ENCODE data around the gene HBZ.
A peak's percentile ranks its signal among the peaks of the same experiment; 100 is the strongest.
"Not testable (repeated sequence)": the region's sequence is repeated elsewhere in the genome, so short reads cannot be mapped to it uniquely, and the experiment has no call there.

Gene HBZ

DNA sequence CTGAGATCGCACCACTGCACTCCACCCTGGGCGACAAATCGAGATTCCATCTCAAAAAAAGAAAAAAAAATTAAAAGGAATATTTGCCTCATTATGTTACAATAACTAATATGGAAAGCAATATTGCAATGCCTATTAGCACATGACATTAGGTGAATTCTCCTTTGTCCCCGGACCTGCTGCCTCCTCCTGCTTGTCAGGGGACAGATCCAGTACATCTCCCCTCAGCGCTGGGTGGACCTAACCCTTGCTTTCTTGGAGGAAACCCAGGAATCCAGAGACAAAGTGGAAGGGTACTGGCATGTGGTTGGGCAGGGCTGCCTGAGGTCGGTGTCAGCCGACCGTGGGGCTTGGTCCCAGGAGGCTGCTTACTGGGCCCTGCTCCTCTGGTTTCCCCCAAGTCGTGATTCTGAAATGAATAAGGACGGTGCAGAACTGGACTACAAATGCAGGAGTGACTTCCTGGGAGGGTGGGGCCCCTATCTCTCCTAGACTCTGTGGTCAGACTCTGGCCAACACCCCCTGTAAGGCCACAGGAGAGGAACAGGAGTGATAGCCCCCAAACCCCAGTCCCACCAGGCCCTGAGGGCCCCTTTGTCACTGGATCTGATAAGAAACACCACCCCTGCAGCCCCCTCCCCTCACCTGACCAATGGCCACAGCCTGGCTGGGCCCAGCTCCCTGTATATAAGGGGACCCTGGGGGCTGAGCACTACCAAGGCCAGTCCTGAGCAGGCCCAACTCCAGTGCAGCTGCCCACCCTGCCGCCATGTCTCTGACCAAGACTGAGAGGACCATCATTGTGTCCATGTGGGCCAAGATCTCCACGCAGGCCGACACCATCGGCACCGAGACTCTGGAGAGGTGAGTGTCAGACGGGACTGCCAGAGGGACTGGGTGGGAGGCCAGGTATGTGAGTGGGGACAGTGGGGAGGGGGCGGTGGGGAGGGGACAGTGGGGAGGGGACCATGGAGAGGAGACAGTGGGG, at the start of gene HBZ:
TSS of gene HBZ (plus strand) at position 504 of the 988 bp plus-strand sequence. CDS start at position 770, 266 bp downstream.
- DNase-seq = no peak

DNA sequence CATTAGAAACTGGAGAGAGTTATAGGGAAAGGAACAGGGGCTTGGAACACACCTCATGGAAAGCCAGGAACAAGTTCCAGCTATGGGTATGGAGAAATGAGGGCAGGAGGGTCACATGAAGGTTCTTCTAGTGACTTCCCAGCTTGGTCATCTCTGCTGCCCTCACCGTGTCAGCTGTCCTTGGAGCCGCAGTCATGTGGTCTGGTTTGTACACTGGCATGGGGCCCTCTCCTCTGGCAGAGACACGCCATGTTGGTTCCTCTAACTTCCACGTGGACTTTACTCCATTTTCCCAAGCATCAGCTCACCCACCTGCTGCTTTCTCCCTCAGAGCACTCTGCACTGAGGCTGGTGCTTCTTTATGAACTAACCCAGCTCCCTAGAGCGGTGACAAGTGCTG, 48.1 kb upstream of the HBZ start:
- DNase-seq = no peak

DNA sequence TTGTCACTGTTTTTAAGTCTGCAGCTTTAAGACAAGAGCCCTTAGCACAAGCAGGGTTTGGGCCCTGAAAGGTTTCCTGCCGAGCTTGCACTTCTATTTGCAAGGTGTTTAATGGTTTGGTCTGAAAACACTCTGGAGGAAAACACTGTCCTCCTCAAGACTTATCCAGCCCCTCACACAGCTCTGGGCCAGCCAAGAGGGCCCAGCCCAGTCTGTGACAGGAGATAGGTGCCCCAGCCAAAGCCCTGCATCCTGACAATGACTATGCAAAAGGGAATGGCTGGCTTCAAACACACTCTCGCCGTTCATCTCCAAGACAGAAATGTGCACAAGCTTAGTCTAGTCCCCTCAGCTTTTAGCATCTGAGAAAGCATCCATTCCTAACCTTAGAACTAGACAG, 47.5 kb upstream of the HBZ start:
- DNase-seq = no peak

DNA sequence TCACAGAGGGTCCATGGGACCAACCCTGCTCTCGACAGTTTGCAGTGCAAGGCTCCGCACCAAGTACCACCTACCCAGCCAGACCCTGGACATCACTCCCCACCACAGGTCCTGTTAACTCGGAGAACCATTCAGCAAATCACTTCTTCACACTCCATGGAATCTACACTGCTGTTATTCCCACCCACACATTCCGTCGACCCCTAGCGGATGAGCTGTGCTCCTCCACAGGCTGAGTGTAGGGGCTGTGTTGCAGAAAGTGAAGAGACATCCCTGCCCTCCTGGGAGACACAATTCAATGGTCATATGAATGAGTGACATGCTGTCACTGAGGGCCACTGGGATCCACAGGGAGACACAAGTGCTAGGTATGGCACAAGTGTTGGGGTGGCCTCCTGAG, 46.9 kb upstream of the HBZ start:
- DNase-seq = no peak

DNA sequence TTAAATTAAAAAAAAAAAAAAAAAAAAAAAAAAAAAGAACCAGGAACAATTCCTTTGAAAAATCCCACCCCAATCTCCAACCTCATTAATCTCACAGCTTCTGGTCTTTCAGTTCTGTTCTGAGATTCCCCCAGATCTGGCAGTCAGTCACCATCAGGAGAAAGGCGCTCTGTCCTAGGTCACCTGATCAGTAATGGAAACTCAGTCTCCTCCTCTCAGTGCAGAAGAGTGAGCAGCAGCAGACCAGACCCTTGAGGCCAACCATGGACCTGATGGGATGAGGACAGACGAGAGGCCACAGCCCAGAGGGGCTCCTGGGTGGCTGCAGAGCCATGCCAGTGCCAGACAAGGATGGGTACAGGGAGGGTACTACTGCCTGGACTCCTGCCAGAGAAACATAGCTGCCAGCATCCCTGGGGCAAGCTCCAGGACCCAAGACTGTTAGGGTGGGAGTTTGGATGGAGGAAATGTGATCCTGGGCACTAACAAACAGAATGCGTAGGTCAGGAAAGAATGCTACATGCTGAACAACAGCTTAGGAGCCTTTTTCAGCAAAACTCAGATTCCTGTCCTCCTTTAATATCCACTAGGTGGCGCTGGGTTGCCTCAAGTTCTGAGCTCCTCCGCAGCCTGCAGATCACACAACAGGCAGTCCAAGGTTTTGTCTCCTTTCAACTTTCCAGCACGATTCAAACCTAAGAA, 45.7 kb upstream of the HBZ start:
- DNase-seq = peak; percentile 80

DNA sequence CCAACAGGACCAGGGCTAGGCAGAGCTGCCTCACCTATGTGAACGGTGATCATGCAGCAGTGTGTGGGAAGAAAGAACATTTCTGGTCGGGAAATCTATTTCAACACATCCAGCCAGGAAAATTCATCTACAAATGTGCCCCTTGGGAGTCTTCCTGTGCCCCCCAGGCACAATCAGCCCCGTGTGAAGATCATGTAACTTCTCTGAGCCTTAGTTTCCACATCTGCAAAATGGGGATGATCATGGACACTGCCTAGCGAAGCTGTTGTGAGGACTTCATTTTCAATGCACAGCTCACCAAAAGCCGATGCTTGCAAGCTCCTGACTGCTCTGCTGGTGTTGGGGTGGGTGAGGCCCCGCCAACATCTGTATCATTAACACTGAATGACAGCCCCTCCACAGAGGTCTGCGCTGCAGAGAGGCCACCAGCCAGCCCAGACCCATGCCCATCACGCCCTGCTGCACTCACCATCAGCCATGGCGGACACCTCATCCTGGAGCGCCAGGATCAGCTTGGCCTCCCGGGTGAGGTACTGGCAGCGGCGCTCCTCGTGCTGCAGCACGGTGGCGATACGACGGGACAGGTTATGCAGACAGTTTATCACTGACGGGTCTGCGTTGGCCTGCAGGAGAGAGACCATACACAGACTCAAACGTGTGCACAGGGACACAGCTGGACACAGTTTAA, 40.1 kb upstream of the HBZ start:
- no peak for DNase-seq

DNA sequence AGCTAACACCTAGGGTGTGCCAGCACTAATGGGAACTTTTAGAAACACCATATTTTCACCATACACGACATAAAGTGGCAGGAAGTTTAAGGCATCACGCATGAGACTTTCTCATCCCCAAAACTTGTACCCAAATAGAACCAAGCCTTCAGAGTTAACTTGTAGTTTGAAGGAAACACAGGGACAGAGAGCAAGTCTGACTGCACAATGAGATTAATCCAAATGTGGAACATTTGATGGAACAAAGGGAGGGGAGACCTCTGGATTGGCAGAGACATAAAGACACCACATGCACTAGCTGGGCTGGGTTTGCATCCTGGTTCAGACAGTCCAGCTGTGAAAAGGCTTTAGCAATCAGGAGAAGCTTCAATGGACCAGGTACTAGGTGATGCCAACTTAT, 38.1 kb upstream of the HBZ start:
- no peak for DNase-seq

DNA sequence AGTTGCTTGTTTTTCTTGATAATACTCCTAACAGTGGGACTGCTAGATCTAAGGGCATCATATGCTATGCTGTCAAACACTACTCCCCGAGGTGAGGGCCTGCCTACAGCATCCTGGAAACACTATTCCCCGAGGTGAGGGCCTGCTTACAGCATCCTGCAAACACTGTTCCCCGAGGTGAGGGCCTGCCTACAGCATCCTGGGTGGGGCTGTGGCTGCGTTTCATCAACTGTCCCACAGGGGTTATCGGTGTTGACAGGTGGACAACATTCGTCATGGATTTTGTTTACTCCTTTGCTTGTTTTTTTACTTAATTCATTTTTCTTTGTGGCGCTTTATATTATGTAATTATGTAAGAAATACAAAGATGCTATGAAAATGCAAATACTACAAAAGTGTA, 36.4 kb upstream of the HBZ start:
- no peak for DNase-seq

DNA sequence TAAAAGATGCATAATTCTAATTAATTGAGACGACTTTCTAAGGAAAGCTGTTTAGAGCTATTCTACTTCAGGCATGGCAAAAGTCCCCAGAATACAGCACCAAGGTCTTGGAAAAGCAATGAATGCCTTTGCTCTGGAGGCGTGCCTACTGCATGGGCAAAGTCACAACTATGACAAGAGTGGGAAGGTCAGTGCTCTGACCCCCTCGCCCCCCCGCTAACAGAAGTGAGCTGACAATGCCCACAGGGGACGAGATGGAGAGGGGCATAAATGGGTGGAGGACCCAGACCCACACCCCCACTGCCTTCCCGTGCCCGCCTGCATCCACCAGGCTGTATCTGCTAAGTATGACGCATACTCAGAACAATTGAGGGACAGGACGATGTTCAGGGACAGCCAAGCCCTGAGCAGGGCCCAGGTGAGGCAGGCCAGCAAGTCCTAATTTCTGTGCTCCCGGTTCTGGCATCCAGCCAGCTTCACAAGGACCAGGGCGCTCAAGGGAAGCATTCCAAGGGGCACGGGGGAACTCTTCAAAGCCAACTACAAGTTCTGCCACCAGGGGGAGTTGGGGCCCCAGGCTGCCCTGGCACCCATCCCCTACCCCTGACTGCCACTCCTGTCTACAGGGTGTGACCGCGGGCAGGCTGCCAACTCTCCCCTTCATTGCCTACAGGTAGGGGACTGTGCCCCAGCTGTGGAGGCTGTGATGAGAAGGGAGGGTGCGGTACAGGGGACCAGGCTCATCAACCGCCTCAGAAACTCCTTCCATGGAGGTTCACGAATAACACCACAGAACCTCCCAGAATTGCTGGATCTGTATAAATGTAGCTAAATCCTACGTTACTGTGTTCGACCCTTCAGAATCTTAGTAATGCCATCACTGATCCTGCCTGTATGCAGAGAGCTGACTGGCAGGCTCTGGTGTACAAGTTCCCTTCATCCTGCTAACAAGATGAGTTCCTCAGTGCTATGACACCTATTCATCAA, 34.8 kb upstream of the HBZ start:
- DNase-seq = peak; percentile 72

DNA sequence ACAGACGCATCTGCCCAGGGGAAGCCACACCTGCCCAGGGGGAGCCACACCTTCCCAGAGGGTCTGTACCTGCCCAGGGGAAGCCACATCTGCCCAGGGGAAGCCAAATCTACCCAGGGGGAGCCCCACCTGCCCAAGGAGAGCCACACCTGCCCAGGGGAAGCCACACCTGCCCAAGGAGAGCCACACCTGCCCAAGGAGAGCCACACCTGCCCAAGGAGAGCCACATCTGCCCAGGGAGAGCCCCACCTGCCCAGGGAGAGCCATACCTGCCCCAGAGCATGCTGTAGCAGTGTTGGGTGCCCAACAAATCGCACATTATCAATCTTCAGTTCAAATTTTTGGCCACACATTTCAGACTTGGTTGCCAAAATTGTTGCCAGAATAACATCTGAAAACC, 33.6 kb upstream of the HBZ start:
- DNase-seq = no peak

DNA sequence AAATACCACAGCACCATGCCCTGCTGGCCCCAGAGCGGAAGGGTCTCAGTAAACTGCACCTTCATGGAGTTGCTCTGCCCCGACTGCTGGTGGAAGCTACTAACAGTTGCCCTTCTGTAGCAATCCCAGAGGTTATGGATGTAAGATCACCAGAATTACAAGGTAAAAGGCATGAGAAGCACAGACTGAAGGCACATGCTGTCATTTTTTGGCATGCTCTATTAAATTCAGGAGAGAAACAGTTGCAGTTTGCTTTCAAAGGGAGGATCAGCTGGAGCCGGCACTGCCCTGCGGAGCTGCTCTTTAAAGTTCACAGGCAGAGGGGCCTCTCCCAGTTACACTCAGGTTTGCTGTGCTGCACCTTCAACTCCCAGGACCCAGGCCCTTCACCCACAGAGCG, 33.1 kb upstream of the HBZ start:
- no peak for DNase-seq

DNA sequence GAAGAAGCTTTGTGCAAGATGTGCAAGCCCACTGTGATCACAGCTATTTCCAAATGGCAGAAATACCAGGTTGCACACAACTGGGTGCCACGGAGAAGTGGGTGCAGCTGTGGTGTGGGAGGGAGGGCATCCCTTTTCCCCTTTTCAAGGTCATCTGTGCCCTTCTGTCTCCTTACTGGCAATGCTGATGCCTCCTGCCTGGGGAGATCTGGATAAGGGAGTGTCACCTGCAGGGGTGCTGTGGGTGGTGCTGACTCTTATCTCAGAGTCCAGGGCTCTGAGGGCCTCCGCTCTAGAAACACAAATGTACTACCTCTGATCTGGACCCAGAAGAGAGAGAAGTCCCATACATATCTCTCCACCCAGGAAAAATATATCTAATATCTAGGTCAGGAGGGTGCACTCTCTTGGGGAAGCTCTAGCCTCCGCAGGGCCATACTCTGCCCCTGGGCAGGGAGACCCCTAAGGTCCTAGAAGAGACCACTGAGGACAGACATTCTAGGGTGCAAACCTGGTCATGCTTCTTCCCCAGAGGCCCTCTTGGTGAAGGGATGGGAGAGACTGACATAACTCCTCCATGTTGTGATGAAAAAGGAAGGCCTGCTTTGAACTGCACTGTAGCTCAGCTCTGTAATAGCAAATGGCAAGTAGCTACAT, 32.5 kb upstream of the HBZ start:
- no peak for DNase-seq

DNA sequence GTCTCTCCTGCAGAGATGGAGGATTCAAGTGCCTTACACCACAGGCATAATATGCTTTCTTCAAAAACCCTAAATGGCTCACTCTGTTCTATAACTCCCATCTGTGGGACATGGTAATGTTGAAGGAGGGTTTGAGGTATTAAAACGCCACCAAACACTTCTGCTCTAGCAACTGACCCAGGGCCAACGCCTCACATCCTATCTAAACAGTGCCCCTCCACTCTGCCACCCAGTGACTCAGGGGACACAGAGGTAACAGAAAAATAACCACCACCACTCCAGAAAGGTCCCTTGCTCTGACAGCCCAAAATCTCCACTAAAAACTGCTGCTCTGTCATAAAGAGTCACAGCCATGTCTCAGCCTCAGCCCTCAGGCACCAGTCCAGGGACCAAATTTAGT, 31.7 kb upstream of the HBZ start:
- no peak for DNase-seq

DNA sequence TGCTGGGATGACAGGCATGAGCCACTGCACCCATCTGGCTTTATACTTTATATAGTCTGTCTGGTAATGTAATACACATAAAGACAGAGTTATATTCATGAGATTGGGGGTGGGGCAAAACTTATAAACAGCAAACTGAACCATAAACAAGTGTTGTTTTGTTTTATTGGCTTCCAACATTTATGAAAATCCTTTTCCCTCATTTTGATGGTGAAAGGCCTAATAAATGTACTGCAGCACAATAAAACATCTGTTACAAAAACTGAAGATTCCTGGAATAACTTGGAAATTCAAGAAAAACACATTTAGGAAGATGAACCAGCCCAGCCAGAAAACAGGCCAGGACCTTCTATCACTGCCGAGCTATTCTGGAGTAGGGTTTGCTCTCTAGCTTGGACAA, 30.1 kb upstream of the HBZ start:
- DNase-seq = no peak

DNA sequence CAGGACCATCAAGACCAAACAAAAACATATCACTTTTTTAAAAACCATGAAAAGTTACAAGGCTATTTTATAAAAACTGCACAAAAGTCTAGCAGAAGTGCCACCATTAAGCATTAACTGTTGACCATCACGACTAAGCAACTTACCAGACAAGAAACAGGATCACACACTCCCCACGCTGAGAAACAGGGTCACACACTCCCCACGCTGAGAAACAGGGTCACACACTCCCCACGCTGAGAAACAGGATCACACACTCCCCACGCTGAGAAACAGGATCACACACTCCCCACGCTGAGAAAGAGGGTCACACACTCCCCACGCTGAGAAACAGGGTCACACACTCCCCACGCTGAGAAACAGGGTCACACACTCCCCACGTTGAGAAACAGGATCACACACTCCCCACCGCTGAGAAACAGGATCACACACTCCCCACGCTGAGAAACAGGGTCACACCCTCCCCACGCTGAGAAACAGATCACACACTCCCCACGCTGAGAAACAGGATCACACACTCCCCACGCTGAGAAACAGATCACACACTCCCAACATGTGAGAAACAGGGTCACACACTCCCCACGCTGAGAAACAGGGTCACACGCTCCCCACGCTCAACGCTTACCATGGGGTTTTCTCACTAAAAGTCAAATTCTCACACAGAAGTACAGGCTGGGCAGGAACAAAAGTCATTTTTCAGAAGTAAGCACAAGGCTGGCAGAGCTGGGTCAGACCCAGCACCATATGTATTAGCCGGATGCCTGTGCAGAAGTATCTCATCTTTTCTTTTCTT, 28.7 kb upstream of the HBZ start:
- DNase-seq = not testable (repeated sequence)

DNA sequence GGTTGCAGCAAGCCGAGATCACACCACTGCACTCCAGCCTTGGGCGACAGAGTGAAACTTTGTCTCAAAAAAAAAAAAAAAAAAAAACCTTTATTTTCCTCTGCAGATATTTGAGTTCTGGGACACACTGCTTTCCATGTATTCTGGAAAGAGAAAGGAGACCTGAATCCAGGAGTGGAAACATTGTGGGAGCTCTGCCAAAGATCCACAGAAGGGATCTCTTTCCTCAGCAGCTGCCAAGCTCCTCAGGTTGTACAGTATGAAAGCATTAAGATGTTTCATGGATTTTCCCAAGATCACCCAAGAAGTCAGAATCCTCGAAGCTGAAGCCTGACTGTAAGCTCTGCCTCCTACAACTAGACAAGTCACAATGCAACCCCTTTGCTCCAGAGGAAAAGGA, 27.4 kb upstream of the HBZ start:
- no peak for DNase-seq

DNA sequence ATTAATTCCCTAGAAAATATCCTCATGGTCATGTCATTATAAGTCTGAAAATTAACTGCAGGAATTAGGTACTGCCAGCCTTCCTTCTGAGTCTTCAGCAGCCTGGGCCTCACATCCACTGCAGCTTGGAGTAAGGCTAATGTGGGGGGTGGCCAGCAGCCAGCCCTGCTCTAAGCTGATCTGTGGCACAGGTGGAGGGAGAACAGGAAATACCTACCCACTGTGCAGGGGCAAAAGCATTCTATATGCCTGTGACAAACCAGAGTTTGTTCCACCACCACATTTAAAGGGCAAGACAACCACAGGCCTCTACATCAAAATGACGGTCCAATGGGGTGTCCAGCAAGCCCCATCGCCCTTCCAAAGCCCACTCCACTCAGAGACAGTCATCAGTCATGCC, 23.4 kb upstream of the HBZ start:
- DNase-seq = no peak

DNA sequence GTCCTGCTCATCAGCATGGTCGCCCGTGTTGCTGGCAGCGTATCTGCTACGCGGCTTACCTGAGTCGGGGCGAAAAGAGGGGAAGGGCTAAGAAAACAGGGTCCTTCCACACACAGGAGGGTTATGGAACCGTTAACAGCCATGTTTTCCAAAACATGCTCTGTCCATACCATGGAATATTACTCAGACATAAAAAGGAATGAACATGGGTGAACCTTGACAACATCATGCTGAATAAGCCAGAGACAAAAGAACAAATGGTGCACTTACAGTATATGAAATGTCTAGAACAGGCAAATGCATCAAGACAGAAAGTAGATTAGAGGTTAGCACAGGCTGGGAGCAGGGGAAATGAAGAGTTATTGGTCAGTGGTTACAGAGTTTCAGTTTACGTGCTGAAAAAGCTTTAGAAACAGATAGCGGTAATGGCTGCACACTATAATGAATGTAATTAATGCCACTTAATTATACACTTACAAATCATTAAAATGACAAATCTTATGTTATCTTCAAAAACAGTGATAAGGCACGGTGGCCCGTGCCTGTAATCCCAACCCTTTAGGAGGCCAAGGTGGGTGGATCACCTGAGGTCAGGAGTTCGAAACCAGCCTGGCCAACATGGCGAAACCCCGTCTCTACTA, 21.8 kb upstream of the HBZ start:
- no peak for DNase-seq

DNA sequence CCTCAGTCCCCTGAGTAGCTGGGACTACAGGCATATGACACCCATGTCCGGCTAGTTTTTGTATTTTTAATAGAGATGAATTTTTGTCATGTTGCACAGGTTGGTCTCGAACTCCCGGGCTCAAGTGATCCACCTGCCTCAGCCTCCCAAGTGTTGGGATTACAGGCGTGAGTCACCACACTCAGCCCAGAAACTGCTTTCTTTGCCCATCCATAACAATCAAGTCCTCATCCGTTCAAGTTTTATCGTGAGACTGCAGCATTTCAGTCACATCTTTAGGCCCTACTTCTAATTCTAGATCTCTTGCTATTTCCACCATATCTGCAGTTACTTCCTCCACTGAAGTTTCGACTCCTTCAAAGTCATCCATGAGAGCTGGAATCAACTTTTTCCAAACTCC, 20.3 kb upstream of the HBZ start:
- DNase-seq = no peak

DNA sequence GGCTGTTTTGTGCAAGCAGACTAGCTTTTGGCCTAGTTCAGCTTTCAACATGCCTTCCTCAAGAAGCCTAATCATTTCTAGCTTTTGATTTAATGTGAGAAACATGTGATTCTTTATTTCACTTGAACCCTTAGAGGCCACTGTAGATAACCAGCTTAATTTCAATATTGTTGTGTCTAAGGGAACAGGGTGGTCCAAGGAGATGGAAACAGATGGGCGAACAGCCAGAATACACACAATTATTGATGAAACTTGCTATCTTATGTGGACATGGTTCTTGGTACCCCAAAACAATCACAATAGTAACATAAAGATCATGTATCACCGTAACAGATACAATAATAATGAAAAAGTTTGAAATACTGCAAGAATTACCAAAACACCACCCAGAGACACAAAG, 18.7 kb upstream of the HBZ start:
- DNase-seq = no peak

DNA sequence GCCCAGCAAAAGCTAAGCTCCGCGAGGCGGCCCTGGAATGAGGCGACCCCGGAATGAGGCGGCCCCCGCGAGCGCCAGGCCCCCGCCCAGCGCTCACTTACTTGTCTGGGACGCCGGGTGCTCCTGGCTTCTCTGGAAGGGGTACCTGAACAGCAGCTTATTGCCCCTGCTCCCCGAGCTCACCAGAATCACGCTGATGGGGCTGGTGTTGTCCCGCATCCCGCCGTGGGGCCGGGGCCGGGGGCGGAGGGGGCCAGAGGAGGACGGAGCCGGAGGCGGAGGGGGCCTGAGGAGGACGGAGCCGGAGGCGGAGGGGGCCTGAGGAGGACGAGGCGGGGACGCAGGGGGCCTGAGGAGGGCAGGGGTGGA, 14.4 kb upstream of the HBZ start:
- peak; percentile 7 for DNase-seq
